MCF 10A (cell line): ENCODE data around the gene EEF1AKMT3. TPM values are rescaled to one million over a fixed set of nuclear protein-coding genes. Genes with fewer than 3 reads are reported as not detected.

Experiments used
- BruUV-seq: library from RNA; stranded (reverse); fragments of 400-500 nt; replicated peaks from 2 replicates; lab custom pipeline; 2021; lab: Mats Ljungman, UMichigan
- CTCF ChIA-PET: fragments of 300-600 bp; sonication (Branson Sonifier 250); formaldehyde crosslinking; extraction: SDS; loops from one replicate; lab custom pipeline; 2021; ENCODE audit warnings: antibody characterized with exemption, inconsistent platforms; lab: Yijun Ruan, JAX
- POLR2A ChIA-PET: fragments of 300-600, 350-650 bp; sonication (Branson Sonifier 250); formaldehyde crosslinking; extraction: SDS; loops from one replicate; lab custom pipeline; 2020; ENCODE audit warnings: antibody characterized with exemption, inconsistent platforms; lab: Yijun Ruan, JAX
- DNase-seq: peaks from one replicate; pipeline ENCODE4 v3.0.0-alpha.2; 2018; ENCODE audit not compliant: unreplicated experiment
- H3K27ac Mint-ChIP-seq: one replicate; pipeline ENCODE4 v1.8.0; 2022; ENCODE audit warnings: mild to moderate bottlenecking, low read depth, mixed read lengths; ENCODE audit not compliant: unreplicated experiment
- H3K27me3 Mint-ChIP-seq: one replicate; pipeline ENCODE4 v1.8.0; 2022; ENCODE audit warnings: mixed read lengths; ENCODE audit not compliant: insufficient read depth, unreplicated experiment
- H3K36me3 Mint-ChIP-seq: one replicate; pipeline ENCODE4 v1.8.0; 2022; ENCODE audit warnings: mild to moderate bottlenecking, moderate library complexity, mixed read lengths; ENCODE audit not compliant: insufficient read depth, unreplicated experiment
- H3K4me1 Mint-ChIP-seq: one replicate; pipeline ENCODE4 v1.8.0; 2022; ENCODE audit warnings: mixed read lengths; ENCODE audit not compliant: insufficient read depth, unreplicated experiment
- H3K4me3 Mint-ChIP-seq: one replicate; pipeline ENCODE4 v1.8.0; 2022; ENCODE audit warnings: mild to moderate bottlenecking, moderate library complexity, mixed read lengths; ENCODE audit not compliant: unreplicated experiment
- H3K9me3 Mint-ChIP-seq: one replicate; pipeline ENCODE4 v1.8.0; 2022; ENCODE audit warnings: mixed read lengths; ENCODE audit not compliant: unreplicated experiment
- CTCF ChIP-seq: fragments of 200-600 bp; IDR thresholded peaks from one replicate; pipeline ENCODE4 v1.8.0; 2022; ENCODE audit warnings: antibody characterized with exemption, mild to moderate bottlenecking; ENCODE audit not compliant: unreplicated experiment
- intact Hi-C: fragments of 100-400 bp; cut with micrococcal nuclease; formaldehyde crosslinking; loops from 2 replicates; pipeline ENCODE4 v1.14.1; 2022
- microRNA-seq: library from miRNA; unstranded; fragments of <30 nt; microRNA quantifications from one replicate; pipeline ENCODE4 v1.2.0, GENCODE V29; 2022
- total RNA-seq: library from RNA; stranded (reverse); gene quantifications from 2 replicates; pipeline ENCODE4 v1.2.3, GENCODE V29; 2022

The EEF1AKMT3 gene
- total RNA-seq, 1 experiment from 2014 or later = 8.1 TPM

DNA sequence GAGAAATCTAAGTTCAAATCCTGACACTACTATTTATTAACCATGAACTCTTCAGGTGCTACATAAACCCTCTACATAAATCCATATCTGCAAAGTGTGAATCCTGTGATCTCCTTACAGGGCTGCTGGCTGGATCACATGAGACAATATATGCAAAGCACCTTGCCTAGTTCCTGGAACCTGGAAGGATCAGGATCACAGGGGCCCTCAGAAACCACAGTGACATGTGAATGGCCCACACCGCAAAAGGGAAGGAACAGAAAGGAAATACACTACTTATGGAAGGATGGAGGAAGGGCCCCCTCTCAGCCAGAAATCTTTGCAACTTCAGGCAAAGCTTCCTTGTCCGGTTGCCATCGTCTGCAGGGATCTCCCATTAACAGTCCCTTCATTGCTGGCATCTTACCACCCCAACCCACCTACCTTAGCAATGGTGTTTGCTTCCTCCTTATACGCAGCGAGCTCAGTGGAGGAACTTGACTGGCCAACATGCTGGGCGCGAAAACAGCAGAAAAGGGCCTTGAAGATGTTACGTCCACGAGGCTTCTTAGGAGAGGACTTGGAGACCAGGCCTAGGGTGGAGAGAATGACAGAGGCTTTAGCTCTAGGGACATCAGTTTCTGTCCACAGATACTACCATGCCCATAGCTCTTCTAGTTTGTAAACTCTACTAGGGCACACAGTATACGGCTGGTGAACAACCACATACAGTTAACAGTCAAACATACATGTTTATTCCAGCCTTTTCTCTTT is 56.8 kb downstream of the EEF1AKMT3 start:
- no peak for DNase-seq
- no TSS peak for BruUV-seq
- CTCF ChIA-PET = interaction anchor here (0.6 to 4.4 kb wide), 17 partner anchors 9 to 553 kb away, joined by 3 to 39 read pairs (median 4); partner anchors contain the start of genes AVIL and TSFM
- POLR2A ChIA-PET = interaction anchor here (1.0 kb wide), 1 partner anchor 46 kb away, joined by 3 read pairs; the partner anchor contains the start of gene TSFM
- Mint-ChIP-seq H3K36me3 (peaks cover 73% of the 10 kb centered on the region), H3K27me3 (no peaks in the 10 kb centered on the region), H3K4me1 (peaks cover 12% of the 10 kb centered on the region), H3K27ac (no peak overlapping the region), H3K9me3 (no peaks in the 10 kb centered on the region), H3K4me3 (no peak overlapping the region)
- no peak for TF ChIP-seq CTCF
- intact Hi-C loops = no loop called here

DNA sequence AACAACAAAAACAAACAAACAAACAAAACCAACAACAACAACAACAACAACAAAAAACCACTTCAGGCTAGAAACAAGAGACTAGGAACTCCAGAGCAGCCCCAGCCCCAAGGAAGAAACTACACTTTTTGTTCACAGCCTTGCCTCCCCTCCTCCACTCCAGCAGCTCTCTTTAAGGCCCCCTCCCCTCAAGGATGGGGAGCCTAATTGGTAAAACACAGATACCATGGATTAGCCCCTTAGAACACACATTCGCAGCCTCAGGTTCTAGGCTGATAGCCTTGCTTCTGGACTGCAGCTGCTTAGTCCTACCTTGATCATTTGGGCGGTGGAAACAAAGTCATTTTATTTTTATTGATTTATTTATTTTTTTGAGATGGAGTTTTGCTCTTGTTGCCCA is 58.0 kb downstream of the EEF1AKMT3 start:
- no peak for DNase-seq
- BruUV-seq = no TSS peak
- Mint-ChIP-seq H3K4me1 (peaks cover 12% of the 10 kb centered on the region), H3K9me3 (no peaks in the 10 kb centered on the region), H3K27ac (no peak overlapping the region), H3K4me3 (no peak overlapping the region), H3K36me3 (peaks cover 62% of the 10 kb centered on the region), H3K27me3 (no peaks in the 10 kb centered on the region)
- no peak for TF ChIP-seq CTCF
- POLR2A ChIA-PET = no interaction called here
- CTCF ChIA-PET = interaction anchor here (0.7 to 4.4 kb wide), 12 partner anchors 10 to 92 kb away, joined by 3 to 39 read pairs (median 3); partner anchors contain the start of gene TSFM
- intact Hi-C loops = no loop called here

Small RNAs within 50 kb of the gene (microRNA-seq; reads per million reads assigned to microRNA genes)
- gene MIR26A2 (317 reads per million, percentile 79 among the genes with 10 or more reads in this experiment), gene MIR6759 (not detected)

Other genes with a start within 250 kb of the EEF1AKMT3 start
- gene MBD6, start 249.8 kb upstream of the EEF1AKMT3 start, total RNA-seq = 96.5 and 111 TPM in 2 replicates
- 149 and 188 TPM in 2 replicates for gene DCTN2, start 225.4 kb upstream of the EEF1AKMT3 start, total RNA-seq
- 0.56 TPM in 2 replicates for gene KIF5A, start 222.6 kb upstream of the EEF1AKMT3 start, total RNA-seq
- 32.0 and 38.0 TPM in 2 replicates for gene PIP4K2C, start 181.4 kb upstream of the EEF1AKMT3 start, total RNA-seq
- 1.7 and 2.0 TPM in 2 replicates for gene DTX3, start 167.8 kb upstream of the EEF1AKMT3 start, total RNA-seq
- gene ARHGEF25, start 161.2 kb upstream of the EEF1AKMT3 start, total RNA-seq = 0.37 and 0.83 TPM in 2 replicates
- 0.29 and 0.40 TPM in 2 replicates for gene B4GALNT1, start 139.4 kb upstream of the EEF1AKMT3 start, total RNA-seq
- 125 and 173 TPM in 2 replicates for gene OS9, start 78.5 kb upstream of the EEF1AKMT3 start, total RNA-seq
- 0.19 TPM in 1 of 2 replicates, not detected in the other for gene AGAP2, start 33.9 kb upstream of the EEF1AKMT3 start, total RNA-seq
- gene TSPAN31, start 27.6 kb upstream of the EEF1AKMT3 start, total RNA-seq = 24.8 and 30.9 TPM in 2 replicates
- gene CDK4, start 20.3 kb upstream of the EEF1AKMT3 start, total RNA-seq = 117 and 123 TPM in 2 replicates
- 8.7 and 12.5 TPM in 2 replicates for gene MARCHF9, start 17.5 kb upstream of the EEF1AKMT3 start, total RNA-seq
- gene CYP27B1, start 5.5 kb upstream of the EEF1AKMT3 start, total RNA-seq = 12.6 and 27.5 TPM in 2 replicates
- gene METTL1, start 509 bp upstream of the EEF1AKMT3 start, total RNA-seq = 26.2 and 40.6 TPM in 2 replicates
- 28.4 and 32.6 TPM in 2 replicates for gene TSFM, start 10.2 kb downstream of the EEF1AKMT3 start, total RNA-seq
- gene AVIL, start 46.1 kb downstream of the EEF1AKMT3 start, total RNA-seq = 1.7 and 1.9 TPM in 2 replicates
- 73.4 and 76.5 TPM in 2 replicates for gene CTDSP2, start 74.1 kb downstream of the EEF1AKMT3 start, total RNA-seq
- 1.9 and 3.0 TPM in 2 replicates for gene ATP23, start 169.0 kb downstream of the EEF1AKMT3 start, total RNA-seq